GM21381 (cell line): ENCODE data around the gene COL4A2.

Source experiments
- ATAC-seq: cut with Tn5 transposase; IDR thresholded peaks from one replicate; pipeline ENCODE4 v1.9.1; 2021; ENCODE audit warnings: mild to moderate bottlenecking, moderate library complexity; ENCODE audit not compliant: unreplicated experiment

COL4A2 gene

DNA sequence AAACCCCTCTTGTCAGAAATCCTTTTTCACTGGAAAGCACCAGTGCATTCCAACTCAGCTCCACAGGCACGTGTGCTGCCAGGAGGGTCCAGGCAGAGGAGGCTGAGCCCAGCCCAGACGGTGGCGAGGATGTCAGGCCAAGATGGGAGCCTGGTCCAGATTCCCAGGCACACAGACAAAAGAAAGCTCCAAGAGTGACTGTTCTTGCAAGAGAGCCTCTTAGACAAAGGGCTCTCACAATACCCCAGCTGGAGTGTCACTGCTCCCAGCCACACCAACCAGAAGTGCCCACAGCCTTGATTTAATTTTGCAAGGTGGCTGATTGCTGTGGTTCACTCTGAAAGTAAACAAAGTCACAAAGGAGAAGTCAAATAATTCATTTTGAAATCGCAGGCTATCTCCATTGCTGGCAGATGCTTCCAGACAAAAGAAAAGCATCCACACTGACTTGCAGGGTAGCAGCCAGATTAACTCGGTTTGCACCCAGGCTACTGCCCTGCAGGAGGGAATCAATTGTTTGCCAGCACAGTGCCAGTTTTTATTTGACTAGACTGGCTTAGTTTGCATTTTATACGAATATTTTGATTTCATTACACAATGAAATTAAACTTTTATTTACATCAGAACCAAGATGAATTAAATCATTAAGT lies 159.3 kb downstream of the COL4A2 start:
- no peak for ATAC-seq

DNA sequence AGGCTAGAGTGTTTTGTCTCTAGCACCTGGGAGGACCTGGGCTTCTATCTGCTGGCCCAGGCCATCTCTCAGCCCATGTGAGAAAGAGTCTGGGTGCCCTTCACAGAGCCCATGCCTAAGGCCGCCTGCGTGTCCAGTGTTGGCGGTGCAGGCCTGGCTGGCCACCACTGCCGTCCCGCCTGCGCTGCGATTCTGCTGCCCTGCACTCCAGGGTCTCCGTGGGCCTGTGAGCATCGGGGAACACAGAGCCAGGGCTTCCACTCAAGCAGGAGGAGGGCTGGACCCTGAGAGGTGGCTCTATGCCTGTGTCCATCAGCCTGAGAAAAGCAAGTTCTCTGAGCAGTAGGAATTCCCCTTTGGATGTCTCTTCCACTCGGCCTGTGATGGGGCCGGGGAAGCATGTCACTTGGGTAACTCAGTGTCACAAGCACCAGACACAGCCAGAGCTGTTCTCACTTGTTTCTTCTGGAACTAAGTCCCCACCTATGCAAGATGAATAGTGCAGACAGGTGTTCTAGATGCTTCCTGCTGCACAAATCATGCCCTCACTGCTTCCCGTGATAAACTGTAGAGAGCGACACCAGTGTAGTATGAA lies 160.5 kb downstream of the COL4A2 start:
- no peak for ATAC-seq

DNA sequence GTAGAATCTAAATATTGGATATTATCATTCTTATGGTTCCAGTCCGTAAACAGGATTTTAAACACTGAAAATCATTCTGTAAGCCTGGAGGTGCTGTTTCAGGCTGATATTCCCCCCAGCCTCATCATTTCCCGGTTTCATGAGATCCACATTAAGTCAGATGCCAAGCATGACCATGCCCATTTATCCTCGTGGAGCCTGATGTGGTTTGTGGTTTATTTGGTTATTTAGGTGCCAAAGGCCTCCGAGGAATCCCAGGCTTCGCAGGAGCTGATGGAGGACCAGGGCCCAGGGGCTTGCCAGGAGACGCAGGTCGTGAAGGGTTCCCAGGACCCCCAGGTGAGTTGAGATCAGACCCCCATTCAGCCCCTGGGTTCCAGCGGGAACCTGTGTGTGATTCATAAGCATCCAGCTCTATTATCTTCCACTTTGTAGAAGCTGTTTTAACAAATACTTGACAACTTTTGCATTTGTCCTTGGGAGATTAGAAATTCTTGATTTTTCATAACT lies 162.0 kb downstream of the COL4A2 start:
- no peak for ATAC-seq

DNA sequence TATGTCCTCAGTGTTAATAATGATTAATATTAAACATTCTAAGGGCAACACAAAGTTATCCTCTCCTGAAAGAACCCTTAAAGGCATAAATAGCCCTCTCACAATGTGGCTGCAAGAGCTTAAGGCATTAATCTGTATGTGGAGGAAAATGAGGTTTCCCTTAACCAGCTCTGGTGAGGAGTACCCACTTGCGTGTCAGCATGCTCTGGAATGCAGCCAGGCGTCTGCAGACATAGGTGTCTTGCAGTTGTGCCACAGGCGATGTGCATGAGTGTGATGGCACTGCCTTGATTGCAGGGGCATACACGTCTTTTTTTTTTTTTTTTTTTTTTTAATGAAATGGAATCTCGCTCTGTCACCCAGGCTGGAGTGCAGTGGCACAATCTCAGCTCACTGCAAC lies 162.5 kb downstream of the COL4A2 start:
- ATAC-seq, result no peak

DNA sequence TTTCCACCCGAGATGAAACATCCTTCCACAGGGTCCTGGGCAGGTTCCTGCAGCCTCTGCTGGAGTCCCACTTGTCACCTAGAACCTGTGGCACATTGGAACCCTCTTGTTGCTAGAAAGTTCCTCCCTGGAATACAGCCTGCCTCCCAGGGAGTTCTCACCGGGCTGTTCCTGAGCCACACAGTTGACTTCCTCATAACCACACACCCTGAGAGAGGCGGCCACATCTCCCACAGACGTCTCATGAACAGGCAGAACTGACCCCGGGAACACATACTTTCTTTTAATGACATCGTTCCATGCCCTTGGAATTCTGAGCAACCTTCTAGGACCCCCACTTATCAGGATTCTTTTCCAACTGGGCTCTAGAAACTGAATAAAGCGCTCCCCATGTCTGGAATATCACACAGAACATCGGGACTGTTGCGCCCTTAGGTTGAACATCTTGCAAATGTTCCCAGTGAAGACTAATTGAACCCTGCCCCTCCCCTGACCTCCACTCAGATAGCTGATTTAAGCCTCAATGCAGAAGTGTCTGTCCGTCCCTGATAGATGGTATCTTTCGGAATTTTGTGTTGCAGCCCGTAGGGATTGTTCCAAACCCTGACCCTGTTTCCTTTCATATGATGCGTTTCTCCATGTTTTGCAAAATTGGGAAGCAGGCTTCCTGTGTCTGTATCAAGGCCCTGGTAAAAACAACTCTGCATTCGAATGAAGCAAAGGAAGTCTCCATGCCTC lies 163.4 kb downstream of the COL4A2 start:
- ATAC-seq, result no peak

DNA sequence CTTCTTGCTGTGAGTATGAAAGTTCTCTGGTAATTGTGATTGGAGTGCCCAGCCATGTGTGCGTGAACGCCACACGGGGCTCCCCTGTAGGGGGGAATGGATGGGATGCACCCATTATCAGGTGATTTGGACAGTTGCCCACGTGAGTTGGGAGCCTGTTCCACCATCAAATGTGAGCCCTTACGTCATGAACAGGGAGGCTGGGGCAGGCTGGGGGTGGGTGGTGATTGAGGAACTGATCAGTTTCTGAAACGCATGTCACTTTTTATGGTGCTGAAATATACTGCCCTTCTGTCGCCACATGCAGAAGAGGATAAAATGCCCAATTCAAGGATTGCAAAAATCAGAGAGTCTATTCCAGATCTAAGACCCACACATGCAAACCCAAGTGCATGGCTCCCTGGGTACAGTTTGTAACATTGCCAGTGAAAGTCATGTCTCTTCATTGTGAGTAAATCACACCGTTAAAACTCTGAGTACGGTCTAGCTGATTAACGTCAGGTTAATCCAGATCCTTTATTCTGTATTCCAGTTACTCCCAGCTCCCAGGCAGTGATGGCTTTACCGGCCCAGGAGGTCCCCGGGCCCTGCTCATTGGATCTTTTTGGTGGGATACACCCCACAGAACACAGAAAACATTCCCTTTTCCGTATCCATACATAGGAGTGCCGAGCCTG lies 164.2 kb downstream of the COL4A2 start:
- ATAC-seq, result peak; percentile 48

DNA sequence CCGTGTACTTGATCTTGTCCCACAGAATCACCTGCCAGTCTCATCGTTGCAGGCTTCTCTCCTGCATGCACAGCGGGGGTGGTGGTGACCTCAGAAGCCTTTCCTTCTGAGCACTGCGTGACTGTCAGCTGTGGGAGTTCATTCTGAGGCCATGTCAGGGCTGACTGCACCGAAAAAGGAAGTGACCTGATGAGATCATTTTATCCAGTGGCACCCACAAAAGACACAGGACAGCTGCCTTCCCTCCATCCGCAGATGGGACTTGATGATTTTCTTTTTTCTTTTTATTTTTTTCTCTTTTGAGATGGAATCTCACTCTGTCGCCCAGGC lies 164.7 kb downstream of the COL4A2 start:
- peak; percentile 98 for ATAC-seq

DNA sequence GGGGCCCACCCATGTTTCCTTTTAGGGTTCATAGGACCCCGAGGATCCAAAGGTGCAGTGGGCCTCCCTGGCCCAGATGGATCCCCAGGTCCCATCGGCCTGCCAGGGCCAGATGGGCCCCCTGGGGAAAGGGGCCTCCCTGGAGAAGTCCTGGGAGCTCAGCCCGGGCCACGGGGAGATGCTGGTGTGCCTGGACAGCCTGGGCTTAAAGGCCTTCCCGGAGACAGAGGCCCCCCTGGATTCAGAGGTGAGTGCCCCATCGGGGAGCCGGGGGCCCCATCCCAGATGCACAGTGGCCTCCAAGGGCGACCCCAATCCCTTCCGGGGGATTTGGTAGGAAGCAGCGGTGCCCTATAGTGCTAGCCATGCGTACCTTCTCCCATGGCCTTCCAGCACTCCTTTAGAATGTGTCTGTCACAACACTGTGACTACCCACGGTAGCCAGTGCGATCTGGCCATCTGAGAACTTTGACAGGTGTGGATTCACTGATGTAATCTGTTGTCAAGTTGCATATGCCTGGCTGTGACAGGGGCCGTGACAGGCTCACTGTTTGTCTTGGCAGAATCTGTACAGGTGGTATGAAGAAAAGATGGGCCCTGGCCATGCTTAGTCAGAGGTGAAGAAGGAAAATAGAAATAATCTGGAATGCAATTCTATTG lies 165.9 kb downstream of the COL4A2 start:
- ATAC-seq, result no peak

DNA sequence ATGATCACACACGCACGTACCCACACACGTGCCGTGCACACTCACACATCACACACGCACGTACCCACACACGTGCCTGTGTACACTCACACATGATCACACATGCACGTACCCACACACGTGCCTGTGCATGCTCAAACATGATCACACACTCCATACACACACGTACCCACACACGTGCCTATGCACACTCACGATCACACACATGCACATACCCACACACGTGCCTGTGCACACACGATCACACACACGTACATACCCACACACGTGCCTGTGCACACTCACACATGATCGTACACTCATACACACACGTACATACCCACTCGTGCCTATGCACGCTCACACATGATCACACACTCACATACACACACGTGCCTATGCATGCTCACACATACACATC lies 167.6 kb downstream of the COL4A2 start:
- ATAC-seq, result no peak

DNA sequence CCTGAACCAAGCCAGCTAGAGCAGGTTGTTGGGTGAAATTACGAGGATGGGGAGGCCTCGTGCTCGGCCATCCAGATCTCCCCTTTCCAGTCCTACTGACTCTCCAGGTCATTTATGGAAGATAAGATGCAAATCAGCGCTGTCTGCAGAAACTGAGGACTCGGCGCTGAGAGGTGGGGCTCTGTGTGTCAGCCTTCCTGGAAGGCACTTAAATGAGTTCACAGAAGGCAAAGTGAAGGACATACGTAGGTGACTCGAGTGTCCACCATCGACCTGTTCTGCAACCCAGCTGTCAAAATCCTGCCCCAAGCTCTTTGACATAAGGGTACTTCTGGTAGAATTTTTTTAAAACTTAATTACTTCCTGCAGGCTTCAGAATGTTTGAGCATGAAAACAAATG lies 168.0 kb downstream of the COL4A2 start:
- no peak for ATAC-seq

DNA sequence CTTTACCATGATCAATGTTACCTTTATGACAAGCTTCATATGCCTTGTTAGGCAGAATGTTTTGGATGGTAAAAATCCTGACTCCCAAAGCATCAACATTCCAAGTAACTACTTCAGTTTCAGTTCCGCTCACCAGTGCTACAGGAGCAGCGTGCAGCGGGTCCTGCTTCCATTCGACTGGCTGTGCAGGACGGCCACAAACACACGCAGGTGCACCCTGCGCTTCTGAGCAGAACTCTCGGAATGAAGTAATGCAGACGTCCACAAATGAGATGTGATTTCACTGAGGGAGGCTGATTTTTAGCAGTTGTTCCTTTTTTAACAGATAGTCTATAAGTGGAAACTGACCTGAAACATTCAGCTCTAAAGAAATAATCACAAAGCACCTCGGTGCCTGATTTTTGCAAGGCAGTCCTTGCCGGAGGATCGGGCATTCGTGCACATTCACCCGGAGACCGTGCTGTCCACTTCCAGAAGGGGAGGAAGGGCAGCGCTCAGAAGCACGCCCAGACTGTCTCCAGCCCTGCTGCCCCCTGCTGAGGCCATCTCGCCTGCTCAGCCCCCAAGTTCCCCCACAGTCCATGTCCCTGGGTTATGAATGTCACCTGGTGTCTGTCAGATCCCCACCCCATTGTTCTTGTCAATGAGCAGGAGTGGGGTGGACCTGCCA lies 168.6 kb downstream of the COL4A2 start:
- no peak for ATAC-seq

DNA sequence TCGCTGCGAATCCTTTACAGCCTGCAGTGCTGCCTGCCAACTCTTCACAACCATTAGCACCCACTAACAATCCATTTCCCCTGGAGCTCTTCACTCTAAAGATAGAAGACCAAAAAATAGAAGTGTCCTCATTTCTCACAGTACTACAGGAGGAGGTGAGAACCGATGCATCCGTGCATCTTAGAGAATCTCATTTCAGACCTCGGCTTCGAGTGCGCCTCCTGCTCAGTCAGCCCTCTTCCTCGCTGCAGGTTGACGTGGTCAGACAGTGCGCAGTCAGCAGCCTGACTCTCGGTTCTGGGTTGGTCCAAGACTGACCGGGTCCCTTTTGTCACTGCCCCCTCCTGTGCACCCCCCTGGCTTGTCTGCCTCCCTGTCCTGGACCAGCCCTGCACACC lies 169.1 kb downstream of the COL4A2 start:
- ATAC-seq, result no peak

DNA sequence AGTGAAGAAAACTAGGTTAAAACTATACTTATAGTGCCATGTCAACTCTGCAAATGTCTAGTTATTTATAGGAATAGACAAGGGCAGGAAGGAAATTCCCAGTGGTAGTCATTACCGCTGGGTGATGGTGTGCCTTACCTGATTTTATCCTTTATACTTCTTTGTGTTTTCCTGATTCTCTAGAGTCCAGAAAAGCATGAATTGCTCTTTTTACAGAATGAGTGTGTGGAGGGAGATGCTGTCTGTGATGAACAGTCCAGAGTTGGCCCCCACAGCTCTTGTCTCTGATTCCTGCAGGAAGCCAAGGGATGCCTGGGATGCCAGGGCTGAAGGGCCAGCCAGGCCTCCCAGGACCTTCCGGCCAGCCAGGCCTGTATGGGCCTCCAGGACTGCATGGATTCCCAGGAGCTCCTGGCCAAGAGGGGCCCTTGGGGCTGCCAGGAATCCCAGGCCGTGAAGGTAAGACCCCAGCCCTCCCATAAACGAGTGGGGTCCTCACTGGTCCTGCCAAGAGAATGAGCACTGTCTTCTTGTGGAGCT lies 170.7 kb downstream of the COL4A2 start:
- no peak for ATAC-seq

DNA sequence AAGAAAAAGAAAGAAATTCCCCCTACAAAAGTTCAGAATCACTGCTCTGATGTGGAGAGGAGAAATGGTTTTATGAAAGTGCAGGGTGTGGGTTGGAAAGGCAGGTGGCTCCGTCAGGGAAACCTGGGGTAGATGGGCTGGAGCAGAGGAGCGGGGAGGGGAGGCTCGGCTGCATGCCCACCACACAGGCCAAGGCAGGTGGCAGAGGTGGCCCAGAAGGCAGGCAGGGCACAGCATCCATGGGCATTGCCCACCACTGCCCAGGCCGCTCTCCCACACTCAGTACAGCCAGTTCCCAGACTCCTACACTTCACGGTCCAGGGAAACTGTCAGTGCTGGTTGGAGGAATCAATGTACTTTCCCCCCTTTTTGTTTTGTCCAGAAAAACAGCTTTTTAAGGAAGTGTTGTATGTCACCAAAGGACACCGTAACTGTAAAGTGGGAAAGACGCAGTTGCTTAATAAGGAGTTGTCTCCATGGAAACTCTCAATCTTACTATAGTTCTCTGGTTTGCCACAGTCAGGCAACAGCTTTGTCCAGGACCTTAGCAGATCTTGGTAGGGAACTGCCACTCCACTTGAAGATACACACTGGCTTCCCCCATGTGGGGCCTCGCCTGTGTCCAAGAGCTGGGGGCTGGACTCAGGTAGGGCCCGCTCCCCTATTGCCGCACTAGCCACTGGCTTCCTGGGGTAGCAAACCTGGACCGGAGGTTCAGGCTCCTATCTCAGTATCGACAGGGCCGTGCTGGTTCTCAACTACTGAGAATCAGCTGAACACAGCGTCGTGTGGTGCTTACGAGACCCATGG lies 171.5 kb downstream of the COL4A2 start:
- ATAC-seq, result no peak

DNA sequence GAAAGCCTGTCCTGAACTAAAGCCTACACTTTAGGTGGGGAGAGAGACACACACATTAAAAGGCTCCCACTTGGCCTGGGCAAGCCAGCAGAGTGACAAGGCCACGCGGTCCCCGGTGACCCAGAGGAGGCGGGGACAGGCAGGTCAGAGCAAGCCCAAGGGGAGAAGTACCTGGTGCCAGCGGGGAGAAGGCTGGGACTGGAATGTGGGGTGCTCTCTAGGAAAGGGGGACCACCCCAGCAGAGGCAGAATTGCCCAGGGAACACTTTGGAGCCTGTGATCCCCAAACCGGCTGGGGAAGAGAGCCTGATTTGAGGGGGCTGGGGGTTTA lies 172.1 kb downstream of the COL4A2 start:
- ATAC-seq, result no peak

DNA sequence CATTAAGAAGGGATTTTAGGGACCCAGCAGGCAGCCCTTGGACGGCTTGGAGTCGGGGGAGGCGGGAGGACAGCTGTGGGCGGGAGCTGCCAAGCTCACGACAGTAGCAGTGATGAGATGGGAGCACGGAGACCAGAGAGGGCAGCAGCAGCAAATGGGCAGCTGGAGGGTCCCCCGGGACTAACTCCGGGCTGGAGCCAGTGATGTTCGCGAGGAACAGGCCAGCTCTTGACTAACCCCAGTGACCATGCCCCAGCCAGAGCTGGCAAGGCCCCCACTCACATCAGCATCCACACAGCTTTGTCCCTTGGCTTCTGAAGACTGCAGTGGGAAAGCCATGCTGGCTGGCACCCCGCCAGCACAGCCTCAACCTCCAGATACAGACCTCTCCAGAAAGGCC lies 172.6 kb downstream of the COL4A2 start:
- no peak for ATAC-seq

DNA sequence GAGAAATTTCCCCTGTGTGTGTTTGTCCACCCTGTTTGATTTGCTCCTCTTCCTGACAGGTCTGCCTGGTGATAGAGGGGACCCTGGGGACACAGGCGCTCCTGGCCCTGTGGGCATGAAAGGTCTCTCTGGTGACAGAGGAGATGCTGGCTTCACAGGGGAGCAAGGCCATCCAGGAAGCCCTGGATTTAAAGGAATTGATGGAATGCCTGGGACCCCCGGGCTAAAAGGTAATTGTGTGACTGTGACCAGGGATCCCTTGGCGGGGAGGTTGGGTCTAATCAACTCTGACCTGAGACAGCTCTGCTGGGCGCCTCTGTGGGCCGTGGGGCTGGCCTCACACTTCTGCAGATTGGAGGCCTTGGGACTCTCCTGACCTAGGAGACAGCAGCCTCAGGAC lies 173.1 kb downstream of the COL4A2 start:
- ATAC-seq, result no peak

DNA sequence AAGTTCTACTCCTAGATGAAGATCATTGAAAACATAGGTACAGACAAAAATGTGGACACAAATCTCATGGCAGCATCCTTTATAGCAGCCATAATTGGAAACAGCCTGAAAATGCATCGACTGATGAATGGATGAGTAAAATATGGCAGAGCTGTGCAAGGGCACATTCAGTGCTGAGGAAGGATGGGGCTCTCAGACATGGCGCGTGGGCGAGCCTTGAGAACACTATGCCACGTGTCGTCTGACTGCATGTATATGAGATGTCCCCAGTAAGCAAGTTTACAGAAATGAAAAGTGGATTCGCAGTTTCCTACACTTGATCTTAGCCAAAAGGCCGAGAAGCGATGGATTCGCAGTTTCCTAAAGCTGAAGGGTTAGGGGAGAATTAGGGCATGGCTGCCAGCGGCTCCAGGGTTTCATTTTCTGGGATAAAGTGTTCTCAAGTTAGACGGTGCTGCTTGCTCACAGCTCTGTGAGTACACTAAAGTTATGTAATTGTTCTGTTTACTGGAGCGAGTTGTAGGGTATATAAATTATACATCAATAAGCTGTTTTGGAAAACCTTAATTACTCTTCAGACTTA lies 176.4 kb downstream of the COL4A2 start:
- ATAC-seq, result no peak

DNA sequence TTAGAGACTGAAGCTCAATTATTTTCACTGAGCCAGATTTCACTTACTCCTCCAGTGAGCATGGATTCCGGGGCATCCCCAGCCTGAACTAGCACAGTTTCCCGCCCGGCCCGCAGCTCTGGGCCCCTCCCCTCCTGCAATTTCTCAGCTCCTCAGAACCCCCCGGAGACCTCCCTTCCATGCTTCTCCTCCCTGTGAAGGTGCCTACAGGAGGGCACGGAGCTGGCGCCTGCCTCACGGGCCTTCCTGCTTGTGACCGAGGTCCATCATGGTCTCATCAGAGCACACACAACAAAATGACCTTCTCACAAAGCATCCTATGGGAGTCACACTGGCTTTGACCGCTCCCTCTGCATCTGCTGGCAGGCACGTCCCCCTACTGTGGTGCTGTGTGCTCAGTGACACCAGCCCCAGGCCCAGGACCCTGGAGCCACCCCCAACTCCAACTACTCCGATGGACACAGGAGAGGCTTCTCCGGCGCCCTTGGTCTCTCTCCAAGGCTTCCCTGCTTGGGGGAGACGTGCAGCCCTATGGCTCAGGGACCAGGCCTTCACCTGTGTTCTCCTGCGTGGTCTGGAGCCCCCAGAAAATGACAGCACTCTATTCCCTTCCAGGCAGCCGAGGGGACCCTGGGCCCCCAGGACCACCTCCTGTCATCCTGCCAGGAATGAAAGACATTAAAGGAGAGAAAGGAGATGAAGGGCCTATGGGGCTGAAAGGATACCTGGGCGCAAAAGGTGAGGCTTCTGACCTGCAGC lies 177.4 kb downstream of the COL4A2 start:
- ATAC-seq, result no peak
